ENCODE results near the gene ECI2.

ECI2 gene, protein sequence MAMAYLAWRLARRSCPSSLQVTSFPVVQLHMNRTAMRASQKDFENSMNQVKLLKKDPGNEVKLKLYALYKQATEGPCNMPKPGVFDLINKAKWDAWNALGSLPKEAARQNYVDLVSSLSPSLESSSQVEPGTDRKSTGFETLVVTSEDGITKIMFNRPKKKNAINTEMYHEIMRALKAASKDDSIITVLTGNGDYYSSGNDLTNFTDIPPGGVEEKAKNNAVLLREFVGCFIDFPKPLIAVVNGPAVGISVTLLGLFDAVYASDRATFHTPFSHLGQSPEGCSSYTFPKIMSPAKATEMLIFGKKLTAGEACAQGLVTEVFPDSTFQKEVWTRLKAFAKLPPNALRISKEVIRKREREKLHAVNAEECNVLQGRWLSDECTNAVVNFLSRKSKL

DNA sequence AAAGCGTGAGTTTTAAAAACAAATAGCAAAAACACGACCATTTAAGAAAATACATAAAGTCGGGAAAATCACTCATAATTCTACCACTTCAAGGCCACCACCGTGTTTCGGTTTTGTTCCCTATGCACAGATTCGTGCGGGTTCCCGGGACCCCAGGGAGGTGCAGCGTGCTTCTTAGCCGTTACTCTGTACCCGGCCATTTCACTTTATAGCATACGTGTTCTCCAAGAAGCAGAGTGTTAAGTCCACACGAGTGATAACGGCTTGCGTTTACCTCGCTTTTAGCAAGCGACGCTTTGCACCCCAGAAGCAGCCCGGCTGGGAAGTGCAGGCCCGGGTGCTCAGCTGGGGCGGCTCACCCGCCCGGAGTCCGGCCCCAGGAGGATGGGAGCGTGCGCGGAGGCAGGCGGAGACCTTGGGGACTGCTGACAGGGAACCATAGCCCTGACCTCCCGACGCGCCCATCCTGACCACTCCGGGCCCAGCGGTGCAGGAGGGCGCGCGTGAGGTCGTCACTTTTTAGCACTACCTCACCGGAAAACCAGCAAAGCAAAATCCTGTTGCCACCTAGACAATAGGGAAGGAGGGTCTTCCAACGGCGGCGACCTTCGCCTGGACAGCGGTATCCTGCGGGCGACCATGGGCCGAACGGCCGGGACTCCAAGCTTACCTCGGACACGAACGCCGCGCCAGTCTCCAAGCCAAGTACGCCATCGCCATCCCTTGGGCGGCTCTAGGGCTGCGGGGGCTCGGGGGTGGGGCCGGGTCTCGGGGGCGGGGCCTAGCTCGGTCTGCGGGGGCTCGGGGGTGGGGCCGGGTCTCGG lies at the start of gene ECI2:
Gene ECI2, minus strand, starts transcription at position 735 of the 824 bp plus-strand sequence. Its CDS starts 15 bp downstream, at position 720.
- peak within 1 kb of the TSS; percentile 66 to 94 (median 80) for H3K4me3 ChIP-seq
- H3K36me3 ChIP-seq: peaks cover 23 to 33% (median 29%) of the 10 kb centered on the region in 11 experiments
- H3K4me2 ChIP-seq: peak within 1 kb of the TSS; percentile 80 to 94 (median 85)
- peak within 1 kb of the TSS; percentile 76 to 90 (median 85) for H3K9ac ChIP-seq
- TF ChIP-seq Cebpa-rat (IDR thresholded peaks at IDR 0.05): no peak
- H3K9me3 ChIP-seq (replicated peaks in 1 of 11): peaks cover 0 to 12% (median 8%) of the 10 kb centered on the region in 11 experiments; a peak in 11 of 22 replicates
- H4K20me1 ChIP-seq: peaks cover 0 to 4% (median 0%) of the 10 kb centered on the region in 11 experiments; a peak in 2 of 22 replicates
- H3K4me1 ChIP-seq: peaks cover 17 to 35% (median 22%) of the 10 kb centered on the region in 10 experiments
- peak within 1 kb of the TSS; percentile 56 to 87 (median 80); a peak in 21 of 22 replicates for H3K27ac ChIP-seq
- H3K27me3 ChIP-seq: no peaks in the 10 kb centered on the region

DNA sequence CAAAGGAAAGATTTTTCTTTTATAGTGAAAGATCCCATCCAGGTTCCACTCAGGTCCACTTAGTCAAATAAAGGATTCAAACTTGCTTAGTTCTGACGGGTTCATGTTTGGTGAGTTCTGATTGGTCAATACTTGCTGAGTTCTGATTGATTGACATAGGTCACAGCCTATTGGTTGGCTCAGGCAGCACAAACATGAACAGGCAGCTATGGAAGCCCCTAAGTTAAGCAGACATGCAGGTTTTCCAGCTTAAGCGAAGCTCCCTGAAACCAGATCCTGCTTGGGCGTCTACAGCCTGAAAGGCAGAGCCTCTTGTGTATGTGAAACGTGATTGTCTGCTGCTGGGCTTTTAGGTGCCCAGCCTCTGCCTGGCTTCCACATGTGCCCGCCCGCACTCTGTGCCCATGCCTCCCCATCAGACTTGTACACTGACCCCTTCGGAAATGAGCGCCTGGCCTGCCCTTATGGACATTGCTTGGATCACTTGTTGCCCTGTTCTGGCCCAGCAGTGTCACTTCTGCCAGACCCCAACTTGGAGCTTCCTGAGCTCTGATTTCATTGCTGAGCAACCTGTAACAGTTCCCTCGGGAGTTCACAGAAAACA lies 45.4 kb upstream of the ECI2 start:
- Histone ChIP-seq H3K36me3 (no peaks in the 10 kb centered on the region), H3K4me2 (no peak overlapping the region), H3K9me3 (replicated peaks in 1 of 11) (no peaks in the 10 kb centered on the region), H3K4me3 (no peak overlapping the region), H3K27me3 (no peaks in the 10 kb centered on the region), H3K4me1 (no peaks in the 10 kb centered on the region), H3K27ac (no peak overlapping the region), H4K20me1 (no peaks in the 10 kb centered on the region), H3K9ac (no peak overlapping the region)
- TF ChIP-seq Cebpa-rat (IDR thresholded peaks at IDR 0.05): no peak

DNA sequence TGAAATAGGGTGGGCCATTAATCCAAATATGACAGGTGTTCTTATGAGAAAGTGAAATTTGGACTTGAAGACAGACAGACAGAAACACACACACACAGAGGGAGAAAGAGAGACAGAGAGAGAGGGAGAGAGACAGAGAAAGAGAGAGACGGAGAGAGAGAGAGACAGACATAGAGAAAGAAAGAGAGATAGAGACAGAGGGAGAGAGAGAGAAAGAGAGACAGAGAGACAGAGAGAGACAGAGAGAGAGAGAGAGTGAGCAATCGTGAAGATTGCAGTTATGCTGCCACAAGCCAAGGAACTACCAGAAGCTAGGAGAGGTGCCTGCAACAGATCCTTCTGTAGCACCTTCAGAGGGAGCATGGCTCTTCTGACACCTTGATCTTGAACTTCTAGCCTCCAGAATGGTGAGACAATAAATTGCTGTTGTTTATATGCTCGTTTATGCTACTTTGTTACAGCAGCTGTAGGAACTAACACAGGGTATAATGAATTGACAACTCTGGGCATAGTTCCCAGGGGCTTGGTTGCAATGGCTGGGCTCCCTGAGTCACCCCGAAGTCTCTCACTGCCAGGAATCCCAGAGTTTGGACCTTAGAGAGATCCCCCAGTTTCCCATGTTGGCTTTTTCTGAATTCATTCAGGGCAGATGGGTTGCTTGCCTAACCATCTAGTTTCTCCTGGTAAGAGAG lies 44.7 kb upstream of the ECI2 start:
- H3K4me3 ChIP-seq: no peak overlapping the region

DNA sequence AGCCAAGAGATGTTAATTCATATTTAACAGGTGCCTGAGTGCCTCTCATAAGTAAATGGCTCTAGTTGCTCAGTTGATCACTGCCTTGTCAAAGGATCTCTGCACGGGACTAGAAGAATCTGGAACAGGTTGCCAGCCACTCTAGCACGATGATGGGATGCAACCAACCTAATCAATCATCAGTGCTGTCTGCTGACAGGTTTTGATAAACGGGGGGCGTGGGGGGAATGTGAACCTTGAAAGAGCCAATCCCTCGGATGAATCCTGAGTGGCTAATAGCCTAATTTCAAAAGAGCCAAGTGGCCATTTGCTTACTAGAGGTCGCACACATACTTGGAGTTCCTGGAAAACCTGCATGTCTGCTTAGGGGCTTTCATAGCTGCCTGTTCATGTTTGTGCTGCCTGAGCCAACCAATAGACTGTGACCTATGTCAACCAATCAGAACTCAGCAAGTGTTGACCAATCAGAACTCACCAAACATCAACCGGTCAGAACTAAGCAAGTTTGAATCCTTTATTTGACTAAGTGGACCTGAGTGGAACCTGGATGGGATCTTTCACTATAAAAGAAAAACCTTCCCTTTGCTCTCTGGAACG lies 43.5 kb upstream of the ECI2 start:
- no peak overlapping the region for H3K4me2 ChIP-seq
- no peaks in the 10 kb centered on the region for H3K27me3 ChIP-seq
- H3K9ac ChIP-seq: no peak overlapping the region
- no peak overlapping the region for H3K27ac ChIP-seq
- no peaks in the 10 kb centered on the region for H3K4me1 ChIP-seq
- no peak overlapping the region for H3K4me3 ChIP-seq
- no peaks in the 10 kb centered on the region for H4K20me1 ChIP-seq
- no peaks in the 10 kb centered on the region for H3K36me3 ChIP-seq
- no peak for TF ChIP-seq Cebpa-rat (IDR thresholded peaks at IDR 0.05)
- no peaks in the 10 kb centered on the region for H3K9me3 ChIP-seq (replicated peaks in 1 of 11)

More for the DNA sequence above, 44.7 kb upstream of the ECI2 start:
- no peaks in the 10 kb centered on the region for H3K9me3 ChIP-seq (replicated peaks in 1 of 11)
- H3K4me1 ChIP-seq: no peaks in the 10 kb centered on the region
- no peak for TF ChIP-seq Cebpa-rat (IDR thresholded peaks at IDR 0.05)
- no peak overlapping the region for H3K4me2 ChIP-seq
- H3K36me3 ChIP-seq: no peaks in the 10 kb centered on the region
- H3K27me3 ChIP-seq: no peaks in the 10 kb centered on the region
- H3K9ac ChIP-seq: no peak overlapping the region
- no peak overlapping the region for H3K27ac ChIP-seq
- H4K20me1 ChIP-seq: no peaks in the 10 kb centered on the region

DNA sequence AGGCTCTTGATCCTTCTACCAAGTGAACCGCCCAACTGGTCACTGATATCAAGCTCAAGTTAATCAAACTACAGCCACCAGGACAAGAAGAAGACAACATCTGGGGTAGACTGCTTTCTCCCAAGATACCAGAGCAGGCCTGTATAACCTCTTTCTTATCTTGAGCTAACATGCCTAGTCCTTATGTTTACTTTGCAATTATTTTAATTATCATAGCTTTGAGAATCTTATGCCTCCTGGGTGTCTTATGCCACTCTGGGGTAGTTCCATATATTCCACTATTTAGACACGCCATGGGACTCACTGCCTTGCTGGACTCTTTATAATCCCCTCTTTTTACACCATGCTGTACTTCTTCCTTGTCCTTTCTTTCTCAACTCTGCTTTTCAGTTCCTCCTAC lies 41.5 kb upstream of the ECI2 start:
- no peaks in the 10 kb centered on the region for H3K36me3 ChIP-seq
- H3K27ac ChIP-seq: no peak overlapping the region
- no peaks in the 10 kb centered on the region for H3K9me3 ChIP-seq (replicated peaks in 1 of 11)
- H3K4me2 ChIP-seq: no peak overlapping the region
- no peak overlapping the region for H3K9ac ChIP-seq
- H4K20me1 ChIP-seq: no peaks in the 10 kb centered on the region
- TF ChIP-seq Cebpa-rat (IDR thresholded peaks at IDR 0.05): no peak
- H3K27me3 ChIP-seq: no peaks in the 10 kb centered on the region
- no peak overlapping the region for H3K4me3 ChIP-seq
- H3K4me1 ChIP-seq: peaks cover 0 to 6% (median 0%) of the 10 kb centered on the region in 10 experiments; a peak in 3 of 20 replicates

DNA sequence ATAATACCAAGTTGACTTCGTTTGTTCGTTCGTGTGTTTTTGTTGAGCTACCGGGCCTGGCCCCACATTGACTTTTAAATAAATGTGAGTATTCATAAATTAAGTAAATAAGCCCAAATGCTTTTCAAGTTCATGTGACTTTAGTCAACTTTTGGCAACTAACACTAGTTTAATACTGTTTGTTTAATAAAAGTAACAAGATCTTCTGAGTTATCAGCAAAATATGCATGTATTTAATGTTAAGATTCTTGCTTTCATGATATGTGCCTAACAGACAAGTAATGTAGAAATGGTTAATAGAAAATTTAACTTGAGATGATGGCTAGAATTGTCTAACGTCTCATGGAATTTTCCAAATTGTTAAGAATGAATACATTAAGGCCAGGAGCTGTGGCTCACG lies 38.7 kb upstream of the ECI2 start:
- Histone ChIP-seq H4K20me1 (no peaks in the 10 kb centered on the region), H3K9me3 (replicated peaks in 1 of 11) (peaks cover 0 to 5% (median 0%) of the 10 kb centered on the region in 11 experiments; a peak in 3 of 22 replicates), H3K4me1 (peaks cover 0 to 6% (median 0%) of the 10 kb centered on the region in 10 experiments; a peak in 3 of 20 replicates), H3K36me3 (no peaks in the 10 kb centered on the region), H3K27ac (no peak overlapping the region), H3K4me3 (no peak overlapping the region), H3K27me3 (no peaks in the 10 kb centered on the region), H3K9ac (no peak overlapping the region), H3K4me2 (no peak overlapping the region)
- TF ChIP-seq Cebpa-rat (IDR thresholded peaks at IDR 0.05): no peak

DNA sequence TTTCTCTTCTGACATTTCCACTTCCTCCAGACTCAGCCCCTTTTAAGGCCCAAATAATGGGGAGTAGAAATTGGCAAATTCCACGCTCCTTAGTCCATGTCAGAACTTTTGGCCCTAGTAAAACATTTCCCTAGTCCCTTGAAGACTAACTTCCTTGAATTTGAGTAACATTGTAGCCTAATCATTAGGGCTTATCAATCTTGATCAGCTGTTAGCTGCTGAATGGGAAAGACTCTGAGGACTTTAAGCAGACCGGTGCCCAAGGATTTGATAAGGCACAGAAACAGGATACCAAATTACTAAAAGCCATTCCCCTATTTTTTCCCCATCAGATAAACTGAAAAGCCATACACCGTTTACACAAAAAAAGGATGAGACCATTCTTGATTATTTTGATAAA lies 37.0 kb upstream of the ECI2 start:
- Histone ChIP-seq H4K20me1 (no peaks in the 10 kb centered on the region), H3K36me3 (no peaks in the 10 kb centered on the region), H3K4me3 (no peak overlapping the region), H3K4me1 (peaks cover 0 to 6% (median 0%) of the 10 kb centered on the region in 10 experiments; a peak in 3 of 20 replicates), H3K27me3 (no peaks in the 10 kb centered on the region), H3K9me3 (replicated peaks in 1 of 11) (peaks cover 6 to 22% (median 15%) of the 10 kb centered on the region in 11 experiments; a peak in 21 of 22 replicates), H3K9ac (no peak overlapping the region), H3K27ac (no peak overlapping the region), H3K4me2 (peak overlapping the region in 1 of 11 experiments; percentile 3; a peak in 1 of 22 replicates)
- no peak for TF ChIP-seq Cebpa-rat (IDR thresholded peaks at IDR 0.05)

DNA sequence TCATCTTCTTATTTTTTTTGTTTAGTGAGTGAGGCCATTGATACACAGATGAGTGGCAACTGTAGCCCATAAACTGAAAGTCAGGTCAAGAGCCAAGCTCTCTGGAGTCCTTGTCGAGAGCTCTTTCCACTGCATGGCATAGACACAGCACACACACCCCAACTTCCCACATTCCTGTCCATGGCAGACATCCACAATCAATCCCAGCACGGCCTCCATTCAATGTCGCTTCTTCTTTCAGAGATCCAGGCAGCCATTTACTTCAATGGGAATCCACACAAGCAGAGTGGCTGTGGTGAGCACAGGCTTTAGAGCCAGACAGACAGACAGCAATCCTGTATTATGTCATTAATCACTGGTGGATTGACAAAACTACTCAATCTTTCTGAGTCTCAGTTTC lies 34.9 kb upstream of the ECI2 start:
- no peak overlapping the region for H3K9ac ChIP-seq
- no peak for TF ChIP-seq Cebpa-rat (IDR thresholded peaks at IDR 0.05)
- H3K4me2 ChIP-seq: no peak overlapping the region
- peaks cover 9 to 25% (median 19%) of the 10 kb centered on the region in 11 experiments; a peak in 21 of 22 replicates for H3K9me3 ChIP-seq (replicated peaks in 1 of 11)
- H3K4me3 ChIP-seq: no peak overlapping the region
- H3K36me3 ChIP-seq: no peaks in the 10 kb centered on the region
- H3K27me3 ChIP-seq: no peaks in the 10 kb centered on the region
- no peak overlapping the region for H3K27ac ChIP-seq
- no peaks in the 10 kb centered on the region for H4K20me1 ChIP-seq
- peaks cover 0 to 6% (median 0%) of the 10 kb centered on the region in 10 experiments; a peak in 3 of 20 replicates for H3K4me1 ChIP-seq

Measured in BLaER1 treated with 17β-estradiol and CSF1 and Interleukin-3, amounts not matched to agents 10 nM and 100 nM (cell line).